RWPE1 (cell line): ENCODE measurements around the gene HDAC5.
A peak's percentile ranks its signal among the peaks of the same experiment; 100 is the strongest.

Experiments used
- CTCF ChIA-PET: fragments of 350-600 bp; sonication (Branson Sonifier 250); formaldehyde crosslinking; extraction: SDS; loops from one replicate; lab custom pipeline; 2021; lab: Yijun Ruan, JAX
- POLR2A ChIA-PET: fragments of 400-600 bp; formaldehyde crosslinking; extraction: SDS; loops from one replicate; lab custom pipeline; 2020; ENCODE audit warnings: antibody characterized with exemption; ENCODE audit not compliant: low non-redundant PET; lab: Yijun Ruan, JAX
- DNase-seq: peaks from one replicate; pipeline ENCODE4 v3.0.0; 2012; ENCODE audit warnings: low spot score
- H3K27ac ChIP-seq: fragments of 450-650 bp; 2 replicates; pipeline ENCODE4 v1.5.1; 2017
- TF ChIP-seq, protein P1 (sequence below): fragments of 450-650 bp; conservative IDR thresholded peaks from 2 replicates; pipeline ENCODE4 v1.5.1; 2017; ENCODE audit warnings: low read depth, mild to moderate bottlenecking

HDAC5 gene

DNA sequence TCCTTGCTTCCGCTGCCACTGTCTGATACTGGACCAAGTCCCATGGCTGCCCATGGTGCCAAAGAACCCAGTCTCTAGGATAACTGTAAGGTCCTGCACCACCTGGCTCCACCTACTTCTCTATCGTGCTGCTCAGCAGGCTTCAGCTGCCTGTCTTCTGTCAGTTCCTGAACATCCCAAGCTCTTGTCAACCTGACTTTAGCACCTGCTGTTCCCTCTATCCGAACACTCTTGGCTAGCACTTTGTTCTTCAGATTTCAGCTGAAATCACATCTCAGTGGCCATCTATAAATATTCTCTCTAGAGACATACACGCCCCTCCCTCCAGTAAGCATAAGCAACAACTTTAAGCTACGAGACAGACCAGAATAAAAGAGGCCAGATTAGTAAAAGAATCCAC is 93.7 kb downstream of the HDAC5 start:
- DNase-seq = no peak
- CTCF ChIA-PET = interaction anchor here (0.9 kb wide), 1 partner anchor 102 kb away, joined by 4 read pairs; no protein-coding TSS in a partner anchor
- peak overlapping the region; percentile 21 for H3K27ac ChIP-seq
- TF ChIP-seq, protein P1, sequence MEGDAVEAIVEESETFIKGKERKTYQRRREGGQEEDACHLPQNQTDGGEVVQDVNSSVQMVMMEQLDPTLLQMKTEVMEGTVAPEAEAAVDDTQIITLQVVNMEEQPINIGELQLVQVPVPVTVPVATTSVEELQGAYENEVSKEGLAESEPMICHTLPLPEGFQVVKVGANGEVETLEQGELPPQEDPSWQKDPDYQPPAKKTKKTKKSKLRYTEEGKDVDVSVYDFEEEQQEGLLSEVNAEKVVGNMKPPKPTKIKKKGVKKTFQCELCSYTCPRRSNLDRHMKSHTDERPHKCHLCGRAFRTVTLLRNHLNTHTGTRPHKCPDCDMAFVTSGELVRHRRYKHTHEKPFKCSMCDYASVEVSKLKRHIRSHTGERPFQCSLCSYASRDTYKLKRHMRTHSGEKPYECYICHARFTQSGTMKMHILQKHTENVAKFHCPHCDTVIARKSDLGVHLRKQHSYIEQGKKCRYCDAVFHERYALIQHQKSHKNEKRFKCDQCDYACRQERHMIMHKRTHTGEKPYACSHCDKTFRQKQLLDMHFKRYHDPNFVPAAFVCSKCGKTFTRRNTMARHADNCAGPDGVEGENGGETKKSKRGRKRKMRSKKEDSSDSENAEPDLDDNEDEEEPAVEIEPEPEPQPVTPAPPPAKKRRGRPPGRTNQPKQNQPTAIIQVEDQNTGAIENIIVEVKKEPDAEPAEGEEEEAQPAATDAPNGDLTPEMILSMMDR = no peak
- POLR2A ChIA-PET = no interaction called here
